Naive thymus-derived CD8-positive, alpha-beta T cell (primary cell): Measurements from ENCODE around the gene ZCRB1. TPM values are rescaled to one million over a fixed set of nuclear protein-coding genes. Genes with fewer than 3 reads are reported as not detected.
A peak's percentile ranks its signal among the peaks of the same experiment; 100 is the strongest.
"Not testable (repeated sequence)": the region's sequence is repeated elsewhere in the genome, so short reads cannot be mapped to it uniquely, and the experiment has no call there.

Experiments used
- ATAC-seq, 2 donors: fragments of 150-1000 bp; cut with Tn5 transposase in 1 of 2; sonication (Bioruptor Pico), chemical (Tn5 transposase) in 1 of 2; 1 replicate in 1 of 2; 2 replicates in 1 of 2; pipeline ENCODE4 v1.10.0; 2021; ENCODE audit warnings: mild to moderate bottlenecking in 2 of 2, moderate library complexity in 2 of 2
- POLR2A ChIA-PET: fragments of 350-600 bp; sonication (Branson Sonifier 250); formaldehyde crosslinking; loops from one replicate; lab custom pipeline; 2021; ENCODE audit warnings: antibody characterized with exemption; lab: Charles Lee
- DNase-seq, 10 donors: peaks; one replicate each; pipeline versions ENCODE4 v3.0.0 to v3.0.0-alpha.2; 2020 to 2022
- H3K27ac Mint-ChIP-seq, 10 donors: one replicate each; pipeline ENCODE4 v1.8.0; 2020 to 2022; ENCODE audit warnings: mild to moderate bottlenecking in 10 of 10, mixed read lengths in 10 of 10, moderate library complexity in 4 of 10, inconsistent platforms in 1 of 10
- H3K27me3 Mint-ChIP-seq, 5 donors: one replicate each; pipeline ENCODE4 v1.8.0; 2021 to 2022; ENCODE audit warnings: mixed read lengths in 5 of 5
- H3K36me3 Mint-ChIP-seq, 3 donors: one replicate each; pipeline ENCODE4 v1.8.0; 2020 to 2022; ENCODE audit warnings: mixed read lengths in 3 of 3, mild to moderate bottlenecking in 2 of 3, inconsistent platforms in 1 of 3
- H3K4me1 Mint-ChIP-seq, 4 donors: one replicate each; pipeline ENCODE4 v1.8.0; 2021 to 2022; ENCODE audit warnings: mixed read lengths in 4 of 4
- H3K4me3 Mint-ChIP-seq, 10 donors: one replicate each; pipeline ENCODE4 v1.8.0; 2020 to 2022; ENCODE audit warnings: mild to moderate bottlenecking in 10 of 10, mixed read lengths in 10 of 10, moderate library complexity in 6 of 10, inconsistent platforms in 1 of 10
- H3K9me3 Mint-ChIP-seq, 9 donors: one replicate each; pipeline ENCODE4 v1.8.0; 2020 to 2022; ENCODE audit warnings: mixed read lengths in 9 of 9, mild to moderate bottlenecking in 3 of 9, inconsistent platforms in 1 of 9, moderate library complexity in 1 of 9
- polyA plus RNA-seq, 3 donors: library from polyadenylated mRNA; unstranded; fragments of 300-500 nt; fragmentation: Illumina TruSeq; gene quantifications; one replicate each; pipeline ENCODE4 v1.2.3, GENCODE V29; 2021
- total RNA-seq, 8 experiments: library from RNA in 2 of 8; stranded (reverse) in 2 of 8; gene quantifications; one replicate each; pipeline ENCODE4 v1.2.3 and lab custom pipeline; 2021 to 2026

ZCRB1 gene
- 10 to 100 TPM; 29.6 to 33.5 TPM for total RNA-seq
- 10 to 100 TPM; 67.7 to 80.4 (median 74.0) TPM for polyA plus RNA-seq
- 23.8 to 55.8 (median 32.6) reads per million in 6 experiments for total RNA-seq (lab: John Stamatoyannopoulos, UW)

- H3K27me3 Mint-ChIP-seq, result no peaks in the 10 kb centered on the region
Observed at GRCh38 chr12:42325653-42326474, at the start of gene ZCRB1, which contains the start of gene PPHLN1. Gene ZCRB1 (minus strand): TSS chr12:42326094. CDS start chr12:42324102, 1,992 bp downstream. Gene PPHLN1 (plus strand): TSS chr12:42326167. CDS start chr12:42335903, 9,736 bp downstream.

GRCh38 chr12:42373669-42374068 is 47.8 kb upstream of the ZCRB1 start:
- no peaks in the 10 kb centered on the region for H3K27me3 Mint-ChIP-seq
- H3K9me3 Mint-ChIP-seq, result no peaks in the 10 kb centered on the region
- H3K4me3 Mint-ChIP-seq, result no peak overlapping the region
- H3K36me3 Mint-ChIP-seq, result peaks cover 4 to 57% (median 10%) of the 10 kb centered on the region in 3 donors
- ATAC-seq (no peak), DNase-seq (no peak)
- H3K27ac Mint-ChIP-seq, result no peak overlapping the region
- POLR2A ChIA-PET, result interaction anchor here (0.9 kb wide), 1 partner anchor 213 kb away, joined by 3 read pairs; no protein-coding TSS in a partner anchor
- peaks cover 3 to 18% (median 15%) of the 10 kb centered on the region in 4 donors for H3K4me1 Mint-ChIP-seq

More at GRCh38 chr12:42325653-42326474, at the start of gene ZCRB1, which contains the start of gene PPHLN1:
- Mint-ChIP-seq H3K27ac (peak within 1 kb of the TSS; percentile 91 to 99 (median 98)), H3K4me1 (peaks cover 26 to 60% (median 50%) of the 10 kb centered on the region in 4 donors), H3K9me3 (no peaks in the 10 kb centered on the region), H3K36me3 (peaks cover 4 to 17% (median 4%) of the 10 kb centered on the region in 3 donors), H3K4me3 (peak within 1 kb of the TSS; percentile 96 to 99 (median 98))
- DNase-seq (peak; percentile 70 to 89 (median 76)), ATAC-seq (peak; percentile 88 to 92)
- POLR2A ChIA-PET, result interaction anchor here (1.3 kb wide), 1 partner anchor 88 kb away, joined by 4 read pairs; the partner anchor contains the start of gene YAF2

GRCh38 chr12:42372154-42372791 is 46.4 kb upstream of the ZCRB1 start:
- H3K9me3 Mint-ChIP-seq, result no peaks in the 10 kb centered on the region
- peak; percentile 85 to 91 for ATAC-seq
- H3K36me3 Mint-ChIP-seq, result peaks cover 4 to 48% (median 10%) of the 10 kb centered on the region in 3 donors
- DNase-seq, result peak in 6 of 10 donors; percentile 17 to 60 (median 44)
- H3K27ac Mint-ChIP-seq, result peak overlapping the region in 3 of 10 donors; percentile 1 to 19 (median 8)
- H3K4me1 Mint-ChIP-seq, result peaks cover 3 to 18% (median 14%) of the 10 kb centered on the region in 4 donors
- POLR2A ChIA-PET, result interaction anchor here (0.9 kb wide), 1 partner anchor 211 kb away, joined by 3 read pairs; no protein-coding TSS in a partner anchor
- no peaks in the 10 kb centered on the region for H3K27me3 Mint-ChIP-seq
- no peak overlapping the region for H3K4me3 Mint-ChIP-seq

- H3K27ac Mint-ChIP-seq, result peak overlapping the region in 3 of 10 donors; percentile 0 to 54 (median 49)
- no peaks in the 10 kb centered on the region for H3K9me3 Mint-ChIP-seq
- no peaks in the 10 kb centered on the region for H3K27me3 Mint-ChIP-seq
- POLR2A ChIA-PET, result no interaction called here
- DNase-seq (no peak), ATAC-seq (no peak)
- no peak overlapping the region for H3K4me3 Mint-ChIP-seq
- peaks cover 4 to 29% (median 19%) of the 10 kb centered on the region in 4 donors for H3K4me1 Mint-ChIP-seq
- H3K36me3 Mint-ChIP-seq, result peaks cover 0 to 30% (median 0%) of the 10 kb centered on the region in 3 donors
Observed at GRCh38 chr12:42370013-42370412, 44.1 kb upstream of the ZCRB1 start.

- POLR2A ChIA-PET, result no interaction called here
- H3K27ac Mint-ChIP-seq, result peak overlapping the region in 1 of 10 donors; percentile 28
- H3K27me3 Mint-ChIP-seq, result no peaks in the 10 kb centered on the region
- no peak for DNase-seq
- no peaks in the 10 kb centered on the region for H3K9me3 Mint-ChIP-seq
- H3K36me3 Mint-ChIP-seq, result peaks cover 0 to 35% (median 8%) of the 10 kb centered on the region in 3 donors
- ATAC-seq, result no peak
- H3K4me3 Mint-ChIP-seq, result no peak overlapping the region
- H3K4me1 Mint-ChIP-seq, result peaks cover 10 to 39% (median 28%) of the 10 kb centered on the region in 4 donors
Observed at GRCh38 chr12:42365486-42365885, 39.6 kb upstream of the ZCRB1 start.

GRCh38 chr12:42364692-42365091 is 38.8 kb upstream of the ZCRB1 start:
- Mint-ChIP-seq H3K4me1 (peaks cover 10 to 44% (median 31%) of the 10 kb centered on the region in 4 donors), H3K4me3 (no peak overlapping the region), H3K36me3 (peaks cover 0 to 32% (median 11%) of the 10 kb centered on the region in 3 donors), H3K27me3 (no peaks in the 10 kb centered on the region), H3K9me3 (no peaks in the 10 kb centered on the region), H3K27ac (peak overlapping the region in 3 of 10 donors; percentile 20 to 53 (median 25))
- POLR2A ChIA-PET, result no interaction called here
- DNase-seq, result no peak
- ATAC-seq, result no peak

- H3K27me3 Mint-ChIP-seq, result no peaks in the 10 kb centered on the region
- peak overlapping the region in 3 of 10 donors; percentile 34 to 47 (median 38) for H3K27ac Mint-ChIP-seq
- POLR2A ChIA-PET, result no interaction called here
- ATAC-seq (no peak), DNase-seq (no peak)
- H3K4me1 Mint-ChIP-seq, result peaks cover 13 to 46% (median 34%) of the 10 kb centered on the region in 4 donors
- H3K36me3 Mint-ChIP-seq, result peaks cover 0 to 39% (median 11%) of the 10 kb centered on the region in 3 donors
- H3K9me3 Mint-ChIP-seq, result no peaks in the 10 kb centered on the region
- H3K4me3 Mint-ChIP-seq, result no peak overlapping the region
Observed at GRCh38 chr12:42362647-42363260, 36.9 kb upstream of the ZCRB1 start.

GRCh38 chr12:42361909-42362646 is 36.2 kb upstream of the ZCRB1 start:
- peaks cover 14 to 46% (median 36%) of the 10 kb centered on the region in 4 donors for H3K4me1 Mint-ChIP-seq
- H3K27ac Mint-ChIP-seq, result peak overlapping the region in 2 of 10 donors; percentile 9 to 34
- ATAC-seq, result no peak
- no peaks in the 10 kb centered on the region for H3K27me3 Mint-ChIP-seq
- H3K9me3 Mint-ChIP-seq, result no peaks in the 10 kb centered on the region
- no peak overlapping the region for H3K4me3 Mint-ChIP-seq
- POLR2A ChIA-PET, result no interaction called here
- peaks cover 0 to 40% (median 11%) of the 10 kb centered on the region in 3 donors for H3K36me3 Mint-ChIP-seq
- DNase-seq, result no peak

- POLR2A ChIA-PET, result no interaction called here
- no peaks in the 10 kb centered on the region for H3K27me3 Mint-ChIP-seq
- H3K4me3 Mint-ChIP-seq, result no peak overlapping the region
- H3K27ac Mint-ChIP-seq, result peak overlapping the region in 2 of 10 donors; percentile 36 to 64
- H3K4me1 Mint-ChIP-seq, result peaks cover 13 to 43% (median 36%) of the 10 kb centered on the region in 4 donors
- ATAC-seq (no peak), DNase-seq (no peak)
- H3K36me3 Mint-ChIP-seq, result peaks cover 0 to 48% (median 11%) of the 10 kb centered on the region in 3 donors
- no peaks in the 10 kb centered on the region for H3K9me3 Mint-ChIP-seq
Observed at GRCh38 chr12:42360747-42361403, 35.0 kb upstream of the ZCRB1 start.

GRCh38 chr12:42356344-42356743 is 30.4 kb upstream of the ZCRB1 start:
- H3K36me3 Mint-ChIP-seq, result peaks cover 0 to 71% (median 11%) of the 10 kb centered on the region in 3 donors
- peaks cover 8 to 26% (median 21%) of the 10 kb centered on the region in 4 donors for H3K4me1 Mint-ChIP-seq

GRCh38 chr12:42350021-42350407 is 24.1 kb upstream of the ZCRB1 start:
- H3K4me3 Mint-ChIP-seq, ATAC-seq, DNase-seq, H3K27ac Mint-ChIP-seq, H3K27me3 Mint-ChIP-seq, POLR2A ChIA-PET, H3K9me3 Mint-ChIP-seq: not testable (repeated sequence)
- H3K4me1 Mint-ChIP-seq, result peaks cover 5 to 24% (median 15%) of the 10 kb centered on the region in 4 donors
- peaks cover 0 to 61% (median 0%) of the 10 kb centered on the region in 3 donors for H3K36me3 Mint-ChIP-seq

More at GRCh38 chr12:42356344-42356743, 30.4 kb upstream of the ZCRB1 start:
- no peaks in the 10 kb centered on the region for H3K9me3 Mint-ChIP-seq
- DNase-seq (no peak), ATAC-seq (no peak)
- no peak overlapping the region for H3K27ac Mint-ChIP-seq
- H3K27me3 Mint-ChIP-seq, result no peaks in the 10 kb centered on the region
- POLR2A ChIA-PET, result no interaction called here
- no peak overlapping the region for H3K4me3 Mint-ChIP-seq
